H1 (cell line): Measurements from ENCODE around the gene GPR155. TPM values are rescaled to one million over a fixed set of nuclear protein-coding genes. Genes with fewer than 3 reads are reported as not detected.

ENCODE experiments used
- ASH2L ChIP-seq: fragments of 200-600, 300-600 bp; sonication (generic); IDR thresholded peaks from one replicate; pipeline ENCODE4 v1.7.1; 2017; ENCODE audit warnings: low read length
- EZH2 ChIP-seq: fragments of 200-600 bp; sonication (generic); IDR thresholded peaks from 2 replicates; pipeline ENCODE4 v1.7.1; 2012; ENCODE audit warnings: low read depth, mild to moderate bottlenecking, moderate library complexity, low read length, inconsistent platforms; ENCODE audit not compliant: severe bottlenecking
- polyA plus RNA-seq, 7 experiments: library from polyadenylated mRNA; depleted of rRNA in 3 of 7; stranded (reverse) in 5 of 7; unstranded in 2 of 7; fragments of >200 nt in 5 of 7; fragments of 200-250 nt in 2 of 7; gene quantifications; 1 replicate in 5 of 7; 2 replicates in 1 of 7; 4 replicates in 1 of 7; pipeline versions ENCODE4 v1.2.1 to v1.2.3, GENCODE V29; 2011 to 2013; ENCODE audit warnings: missing spikeins in 2 of 7, mixed read lengths in 2 of 7
- total RNA-seq: library from RNA; stranded (reverse); fragmentation: NEBNext Ultra II Directional; extraction: Animal tissue kit (Norgen Biotek cat#: 25700); gene quantifications from 2 replicates; pipeline ENCODE4 v1.2.1, GENCODE V29; 2021

GPR155 gene
- total and polyA plus RNA-seq, 2 of the 8 experiments (the other 6 are each of a cell fraction or from before 2014, with no cell fraction given): 0.26 to 2.1 TPM

DNA sequence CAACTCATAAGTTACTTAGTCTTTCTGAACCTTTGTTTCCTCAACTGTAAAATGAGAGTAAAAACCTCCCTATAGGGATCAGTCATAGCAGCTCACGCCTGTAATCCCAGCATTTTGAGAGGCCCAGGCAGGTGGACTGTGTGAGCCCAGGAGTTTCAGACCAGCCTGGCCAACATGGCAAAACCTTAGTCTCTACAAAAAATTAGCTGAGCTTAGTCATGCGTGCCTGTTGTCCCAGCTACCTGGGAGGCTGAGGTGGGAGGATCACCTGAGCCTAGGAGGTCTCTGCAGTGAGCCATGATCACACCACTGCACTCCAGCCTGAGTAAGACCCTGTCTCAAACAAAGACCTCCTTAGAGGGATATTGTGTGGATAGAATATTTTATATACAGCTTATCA is 2.3 kb downstream of the GPR155 start (continued):
- TF ChIP-seq ASH2L: no peak
- no peak for TF ChIP-seq EZH2
